GM23248 (cell line): ENCODE measurements around the gene TP63.

Source experiments
- EZH2 ChIP-seq: fragments of 200-600 bp; sonication (generic); IDR thresholded peaks from 2 replicates; pipeline ENCODE4 v1.6.1; 2018; ENCODE audit warnings: antibody characterized with exemption, mild to moderate bottlenecking; ENCODE audit not compliant: insufficient read depth, poor library complexity, severe bottlenecking
- EZH2phosphoT487 ChIP-seq: fragments of 200-600 bp; sonication (generic); IDR thresholded peaks from 2 replicates; pipeline ENCODE4 v1.6.1; 2018; ENCODE audit warnings: antibody characterized with exemption, moderate library complexity, mild to moderate bottlenecking, low read depth; ENCODE audit not compliant: insufficient read depth

GRCh38 chr3:189907803-189908202 is 276.6 kb downstream of the TP63 start:
- TF ChIP-seq EZH2 (no peak), EZH2phosphoT487 (no peak)
